Body of pancreas (tissue), 4 donors: ENCODE data around the gene WDR38. TPM values are rescaled to one million over a fixed set of nuclear protein-coding genes. Genes with fewer than 3 reads are reported as not detected.

Experiments
- ATAC-seq: fragments of 150-250 bp; one replicate; pipeline ENCODE4 v1.9.1; 2016
- DNase-seq, 4 donors: peaks; one replicate each; pipeline ENCODE4 v3.0.0-alpha.2; 2019
- H3K27ac ChIP-seq, 4 donors: fragments of 200-600 bp; sonication (generic); 1 replicate in 3 of 4; 2 replicates in 1 of 4; pipeline versions ENCODE4 v1.5.1 to v1.6.1; 2016 to 2019; ENCODE audit warnings: mild to moderate bottlenecking in 1 of 4, mixed read lengths in 1 of 4, moderate library complexity in 1 of 4
- H3K27me3 ChIP-seq, 2 donors: fragments of 200-600 bp; sonication (generic); one replicate each; pipeline ENCODE4 v1.6.0; 2016; ENCODE audit warnings: mild to moderate bottlenecking in 1 of 2
- H3K36me3 ChIP-seq, 2 donors: fragments of 200-600 bp; sonication (generic); replicated peaks in 1 of 2; 2 replicates each; pipeline ENCODE4 v1.5.1; 2016; ENCODE audit warnings: low read depth in 2 of 2; ENCODE audit not compliant: insufficient read depth in 1 of 2
- H3K4me1 ChIP-seq: fragments of 200-600 bp; sonication (generic); one replicate; pipeline ENCODE4 v1.6.0; 2016
- H3K4me3 ChIP-seq, 2 donors: fragments of 200-600 bp; sonication (generic); 1 replicate in 1 of 2; 2 replicates in 1 of 2; pipeline ENCODE4 v1.5.1; 2016 to 2019
- H3K9me3 ChIP-seq, 3 donors: fragments of 200-600 bp; sonication (generic); 1 replicate in 2 of 3; 2 replicates in 1 of 3; pipeline ENCODE4 v1.5.1; 2016
- POLR2A ChIP-seq, 3 donors: fragments of 450-650 bp; IDR thresholded peaks; one replicate each; pipeline ENCODE4 v1.6.1; 2016; ENCODE audit warnings: antibody characterized with exemption in 3 of 3, mild to moderate bottlenecking in 2 of 3
- WGBS, 2 donors: methylation state at CpG; one replicate each; pipeline ENCODE4 v1.1.5; 2017; 5-methylcytosine and 5-hydroxymethylcytosine counted together
- intact Hi-C: fragments of 100-400 bp; cut with DNase I; formaldehyde crosslinking; loops from one replicate; pipeline ENCODE4 v1.15.1; 2023
- total RNA-seq, 2 donors: library from RNA; depleted of rRNA; stranded (reverse); fragments of >200 nt; gene quantifications; one replicate each; pipeline ENCODE4 v1.1.0, GENCODE V29; 2016
- TF ChIP-seq, protein P1 (sequence below), 7 experiments: fragments of 450-650 bp in 4 of 7; fragments of 200-600 bp in 3 of 7; sonication (generic) in 3 of 7; IDR thresholded peaks; one replicate each; pipeline ENCODE4 v1.5.1; 2016 to 2019; ENCODE audit warnings: antibody characterized with exemption in 7 of 7

WDR38 gene
- total RNA-seq, 2 donors from 2014 or later = 0.78 TPM; not detected in 1

GRCh38 chr9:124894035-124894740 lies 40.9 kb downstream of the WDR38 start:
- H3K27me3 ChIP-seq = no peaks in the 10 kb centered on the region
- H3K4me3 ChIP-seq = no peak overlapping the region
- WGBS, 2 donors = 83 to 94% methylated on average over 9 of the region's 9 CpGs
- intact Hi-C loops = no loop called here
- H3K4me1 ChIP-seq = no peaks in the 10 kb centered on the region
- peaks cover 0 to 16% of the 10 kb centered on the region in 2 donors for H3K36me3 ChIP-seq
- ATAC-seq (no peak), DNase-seq (no peak)
- H3K27ac ChIP-seq = no peak overlapping the region
- TF ChIP-seq, protein P1, sequence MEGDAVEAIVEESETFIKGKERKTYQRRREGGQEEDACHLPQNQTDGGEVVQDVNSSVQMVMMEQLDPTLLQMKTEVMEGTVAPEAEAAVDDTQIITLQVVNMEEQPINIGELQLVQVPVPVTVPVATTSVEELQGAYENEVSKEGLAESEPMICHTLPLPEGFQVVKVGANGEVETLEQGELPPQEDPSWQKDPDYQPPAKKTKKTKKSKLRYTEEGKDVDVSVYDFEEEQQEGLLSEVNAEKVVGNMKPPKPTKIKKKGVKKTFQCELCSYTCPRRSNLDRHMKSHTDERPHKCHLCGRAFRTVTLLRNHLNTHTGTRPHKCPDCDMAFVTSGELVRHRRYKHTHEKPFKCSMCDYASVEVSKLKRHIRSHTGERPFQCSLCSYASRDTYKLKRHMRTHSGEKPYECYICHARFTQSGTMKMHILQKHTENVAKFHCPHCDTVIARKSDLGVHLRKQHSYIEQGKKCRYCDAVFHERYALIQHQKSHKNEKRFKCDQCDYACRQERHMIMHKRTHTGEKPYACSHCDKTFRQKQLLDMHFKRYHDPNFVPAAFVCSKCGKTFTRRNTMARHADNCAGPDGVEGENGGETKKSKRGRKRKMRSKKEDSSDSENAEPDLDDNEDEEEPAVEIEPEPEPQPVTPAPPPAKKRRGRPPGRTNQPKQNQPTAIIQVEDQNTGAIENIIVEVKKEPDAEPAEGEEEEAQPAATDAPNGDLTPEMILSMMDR (IDR thresholded peaks at IDR 0.05) = no peak
- no peak for TF ChIP-seq POLR2A (IDR thresholded peaks at IDR 0.05)
- no peaks in the 10 kb centered on the region for H3K9me3 ChIP-seq

GRCh38 chr9:124894741-124895170 lies 41.5 kb downstream of the WDR38 start:
- no peak overlapping the region for H3K27ac ChIP-seq
- H3K4me3 ChIP-seq = no peak overlapping the region
- peaks cover 0 to 17% of the 10 kb centered on the region in 2 donors for H3K36me3 ChIP-seq
- ATAC-seq (no peak), DNase-seq (no peak)
- TF ChIP-seq POLR2A (IDR thresholded peaks at IDR 0.05) = no peak
- TF ChIP-seq, protein P1 (IDR thresholded peaks at IDR 0.05) = peak in 2 of 7 experiments; percentile 17 to 18
- H3K27me3 ChIP-seq = no peaks in the 10 kb centered on the region
- intact Hi-C loops = no loop called here
- H3K4me1 ChIP-seq = no peaks in the 10 kb centered on the region
- H3K9me3 ChIP-seq = no peaks in the 10 kb centered on the region

GRCh38 chr9:124897570-124898460 lies 44.6 kb downstream of the WDR38 start:
- no peak for TF ChIP-seq POLR2A (IDR thresholded peaks at IDR 0.05)
- TF ChIP-seq, protein P1 (IDR thresholded peaks at IDR 0.05) = no peak
- Histone ChIP-seq H3K4me3 (no peak overlapping the region), H3K27ac (no peak overlapping the region), H3K27me3 (no peaks in the 10 kb centered on the region), H3K36me3 (peaks cover 0 to 13% of the 10 kb centered on the region in 2 donors), H3K9me3 (no peaks in the 10 kb centered on the region), H3K4me1 (no peaks in the 10 kb centered on the region)
- WGBS, 2 donors = 89 to 93% methylated on average over 6 of the region's 6 CpGs
- ATAC-seq (no peak), DNase-seq (no peak)
- intact Hi-C loops = no loop called here

- Histone ChIP-seq H3K36me3 (peaks cover 0 to 12% of the 10 kb centered on the region in 2 donors), H3K9me3 (no peaks in the 10 kb centered on the region), H3K27ac (no peak overlapping the region), H3K27me3 (no peaks in the 10 kb centered on the region), H3K4me3 (no peak overlapping the region), H3K4me1 (no peaks in the 10 kb centered on the region)
- DNase-seq = no peak
- no peak for ATAC-seq
- WGBS, 2 donors = 91 to 95% methylated on average over 9 of the region's 9 CpGs
- intact Hi-C loops = no loop called here
- TF ChIP-seq POLR2A (IDR thresholded peaks at IDR 0.05) = no peak
- TF ChIP-seq, protein P1 (IDR thresholded peaks at IDR 0.05) = no peak
Measured at GRCh38 chr9:124899845-124900244, 46.6 kb downstream of the WDR38 start.
